Ishikawa (cell line): ENCODE data around the gene TRIM59.

ENCODE experiments used
- CEBPB ChIP-seq: IDR thresholded peaks from 2 replicates; pipeline ENCODE4 v1.6.1; 2012
- CREB1 ChIP-seq: IDR thresholded peaks from 2 replicates; pipeline ENCODE4 v1.6.1; 2012; ENCODE audit warnings: low read depth
- EGR1 ChIP-seq: IDR thresholded peaks from 2 replicates; pipeline ENCODE4 v1.6.1; 2012
- EP300 ChIP-seq: IDR thresholded peaks from 2 replicates; pipeline ENCODE4 v1.6.1; 2012; ENCODE audit warnings: borderline replicate concordance
- FOXM1 ChIP-seq: IDR thresholded peaks from 2 replicates; pipeline ENCODE4 v1.6.1; 2012; ENCODE audit warnings: low read depth, borderline replicate concordance
- MAX ChIP-seq: IDR thresholded peaks from 2 replicates; pipeline ENCODE4 v1.6.1; 2012
- NFIC ChIP-seq: IDR thresholded peaks from 2 replicates; pipeline ENCODE4 v1.6.1; 2012
- RAD21 ChIP-seq: IDR thresholded peaks from 2 replicates; pipeline ENCODE4 v1.6.1; 2012; ENCODE audit warnings: low read depth
- REST ChIP-seq: IDR thresholded peaks from 2 replicates; pipeline ENCODE4 v1.6.1; 2012; ENCODE audit warnings: low read depth, mild to moderate bottlenecking
- TAF1 ChIP-seq: IDR thresholded peaks from 2 replicates; pipeline ENCODE4 v1.6.1; 2012; ENCODE audit warnings: low read depth, mild to moderate bottlenecking
- TCF12 ChIP-seq: IDR thresholded peaks from 2 replicates; pipeline ENCODE4 v1.6.1; 2012; ENCODE audit warnings: low read depth
- TEAD4 ChIP-seq: IDR thresholded peaks from 2 replicates; pipeline ENCODE4 v1.6.1; 2012
- YY1 ChIP-seq: IDR thresholded peaks from 2 replicates; pipeline ENCODE4 v1.6.1; 2012; ENCODE audit warnings: low read depth
- ZBTB7A ChIP-seq: IDR thresholded peaks from 2 replicates; pipeline ENCODE4 v1.6.1; 2012; ENCODE audit warnings: low read depth
- TF ChIP-seq, protein P1 (sequence below): IDR thresholded peaks from 2 replicates; pipeline ENCODE4 v1.6.1; 2012

Gene TRIM59

GRCh38 chr3:160390565-160391138 lies 58.9 kb downstream of the TRIM59 start:
- TF ChIP-seq RAD21 (no peak), REST (no peak), ZBTB7A (no peak), CREB1 (no peak), TAF1 (no peak), TEAD4 (no peak), CEBPB (no peak), EGR1 (no peak), EP300 (no peak), YY1 (no peak), MAX (no peak), NFIC (no peak), FOXM1 (no peak), TCF12 (no peak)
- TF ChIP-seq, protein P1, sequence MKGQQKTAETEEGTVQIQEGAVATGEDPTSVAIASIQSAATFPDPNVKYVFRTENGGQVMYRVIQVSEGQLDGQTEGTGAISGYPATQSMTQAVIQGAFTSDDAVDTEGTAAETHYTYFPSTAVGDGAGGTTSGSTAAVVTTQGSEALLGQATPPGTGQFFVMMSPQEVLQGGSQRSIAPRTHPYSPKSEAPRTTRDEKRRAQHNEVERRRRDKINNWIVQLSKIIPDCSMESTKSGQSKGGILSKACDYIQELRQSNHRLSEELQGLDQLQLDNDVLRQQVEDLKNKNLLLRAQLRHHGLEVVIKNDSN, result no peak
